GM12874 (cell line): ENCODE results near the gene GPRC5D.

Experiments
- TF ChIP-seq, protein P1 (sequence below): IDR thresholded peaks from 2 replicates; pipeline ENCODE4 v1.5.1; 2011; ENCODE audit warnings: low read depth, mild to moderate bottlenecking, control low read depth, low read length, moderate library complexity; ENCODE audit not compliant: insufficient read depth

Gene GPRC5D

DNA sequence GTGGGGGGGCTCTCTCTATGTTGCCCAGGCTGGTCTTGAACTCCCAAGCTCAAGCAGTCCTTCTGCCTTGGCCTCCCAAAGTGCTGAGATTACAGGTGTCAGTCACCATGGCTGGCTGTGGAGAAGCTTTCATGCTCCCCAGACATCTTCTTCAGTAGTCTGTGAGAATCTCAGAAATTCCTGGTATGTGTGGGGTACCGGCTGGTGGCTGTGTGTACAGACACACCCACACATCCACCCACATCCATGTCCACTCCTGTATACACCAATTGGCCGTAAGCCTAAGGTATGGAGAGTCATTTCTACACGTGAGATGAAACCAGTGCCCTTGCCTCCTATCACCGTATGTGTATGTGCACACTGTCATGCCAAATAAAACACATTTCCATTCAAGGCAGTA is 27.8 kb downstream of the GPRC5D start:
- TF ChIP-seq, protein P1, sequence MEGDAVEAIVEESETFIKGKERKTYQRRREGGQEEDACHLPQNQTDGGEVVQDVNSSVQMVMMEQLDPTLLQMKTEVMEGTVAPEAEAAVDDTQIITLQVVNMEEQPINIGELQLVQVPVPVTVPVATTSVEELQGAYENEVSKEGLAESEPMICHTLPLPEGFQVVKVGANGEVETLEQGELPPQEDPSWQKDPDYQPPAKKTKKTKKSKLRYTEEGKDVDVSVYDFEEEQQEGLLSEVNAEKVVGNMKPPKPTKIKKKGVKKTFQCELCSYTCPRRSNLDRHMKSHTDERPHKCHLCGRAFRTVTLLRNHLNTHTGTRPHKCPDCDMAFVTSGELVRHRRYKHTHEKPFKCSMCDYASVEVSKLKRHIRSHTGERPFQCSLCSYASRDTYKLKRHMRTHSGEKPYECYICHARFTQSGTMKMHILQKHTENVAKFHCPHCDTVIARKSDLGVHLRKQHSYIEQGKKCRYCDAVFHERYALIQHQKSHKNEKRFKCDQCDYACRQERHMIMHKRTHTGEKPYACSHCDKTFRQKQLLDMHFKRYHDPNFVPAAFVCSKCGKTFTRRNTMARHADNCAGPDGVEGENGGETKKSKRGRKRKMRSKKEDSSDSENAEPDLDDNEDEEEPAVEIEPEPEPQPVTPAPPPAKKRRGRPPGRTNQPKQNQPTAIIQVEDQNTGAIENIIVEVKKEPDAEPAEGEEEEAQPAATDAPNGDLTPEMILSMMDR, result no peak

DNA sequence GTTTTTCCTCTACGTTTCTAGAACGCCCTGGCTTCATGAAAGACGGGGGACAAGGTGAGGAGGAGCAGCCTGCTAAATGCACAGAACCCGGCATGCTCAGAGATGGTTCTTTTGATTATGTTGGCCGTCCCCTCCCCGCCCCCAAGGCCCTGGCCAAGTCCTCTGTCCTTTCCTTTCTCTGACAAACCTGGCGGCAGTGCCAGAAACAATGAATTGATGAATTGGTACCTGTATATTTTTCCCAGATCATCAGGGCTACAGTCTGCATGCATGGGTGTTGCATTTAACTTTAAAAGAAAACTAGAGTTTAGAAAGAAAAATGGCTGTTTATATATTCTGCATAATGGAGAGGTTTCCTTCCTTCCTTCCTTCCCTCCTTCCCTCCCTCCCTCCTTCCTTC is 29.0 kb downstream of the GPRC5D start:
- TF ChIP-seq, protein P1, result no peak

DNA sequence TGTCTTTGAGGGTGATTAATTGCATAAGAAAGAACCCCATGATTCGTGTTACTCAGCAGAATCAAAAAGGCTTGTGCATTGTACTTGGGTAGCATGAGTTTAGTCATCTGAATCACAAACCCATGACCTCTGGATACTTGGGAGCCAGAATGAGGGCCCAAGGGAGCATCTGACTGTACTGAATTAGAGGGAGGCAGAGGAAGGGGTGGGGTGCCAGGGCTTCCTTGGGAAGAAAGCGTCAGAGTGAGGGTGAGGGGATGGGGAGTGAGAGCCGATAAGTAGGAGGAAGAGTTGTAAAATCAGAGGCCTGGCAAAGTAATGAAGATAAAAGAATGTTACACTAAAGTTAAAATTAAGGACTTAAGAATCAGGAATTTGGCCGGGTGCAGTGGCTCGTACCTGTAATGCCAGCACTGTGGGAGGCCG is 29.8 kb downstream of the GPRC5D start:
- TF ChIP-seq, protein P1, result no peak

DNA sequence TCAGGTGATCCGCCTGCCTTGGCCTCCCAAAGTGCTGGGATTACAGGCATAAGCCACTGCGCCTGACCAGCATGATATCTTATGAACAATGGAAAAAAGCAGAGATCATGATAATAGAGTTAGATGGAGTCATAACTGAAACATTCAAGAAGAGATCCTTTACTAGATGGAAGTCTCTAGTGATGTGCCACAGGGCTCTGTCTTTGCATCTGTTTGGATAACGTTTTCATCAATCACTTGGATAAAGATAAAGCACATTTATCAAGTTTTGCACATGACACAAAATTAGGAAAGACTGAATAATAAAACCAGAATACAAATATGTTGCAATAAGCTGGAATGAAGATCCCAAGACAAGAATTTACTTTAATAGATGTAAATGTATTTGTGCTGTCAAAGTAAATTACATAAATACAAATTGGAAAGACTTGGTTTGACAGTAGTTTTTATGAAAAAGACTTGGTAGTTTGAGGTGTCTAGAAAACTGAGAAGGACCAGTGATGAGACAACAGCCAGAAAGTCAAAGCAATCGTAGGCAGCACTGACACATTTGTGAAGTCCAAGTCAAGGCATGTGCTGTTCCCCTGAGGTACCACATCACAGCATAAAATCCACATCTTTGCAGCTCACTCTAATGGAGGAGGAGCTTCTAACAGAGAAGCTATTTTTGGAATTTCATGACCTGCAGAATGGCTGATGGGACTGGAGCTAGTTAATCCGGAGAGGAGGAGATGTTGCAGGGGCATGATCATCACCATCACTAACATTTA is 32.1 kb downstream of the GPRC5D start:
- TF ChIP-seq, protein P1, result no peak

DNA sequence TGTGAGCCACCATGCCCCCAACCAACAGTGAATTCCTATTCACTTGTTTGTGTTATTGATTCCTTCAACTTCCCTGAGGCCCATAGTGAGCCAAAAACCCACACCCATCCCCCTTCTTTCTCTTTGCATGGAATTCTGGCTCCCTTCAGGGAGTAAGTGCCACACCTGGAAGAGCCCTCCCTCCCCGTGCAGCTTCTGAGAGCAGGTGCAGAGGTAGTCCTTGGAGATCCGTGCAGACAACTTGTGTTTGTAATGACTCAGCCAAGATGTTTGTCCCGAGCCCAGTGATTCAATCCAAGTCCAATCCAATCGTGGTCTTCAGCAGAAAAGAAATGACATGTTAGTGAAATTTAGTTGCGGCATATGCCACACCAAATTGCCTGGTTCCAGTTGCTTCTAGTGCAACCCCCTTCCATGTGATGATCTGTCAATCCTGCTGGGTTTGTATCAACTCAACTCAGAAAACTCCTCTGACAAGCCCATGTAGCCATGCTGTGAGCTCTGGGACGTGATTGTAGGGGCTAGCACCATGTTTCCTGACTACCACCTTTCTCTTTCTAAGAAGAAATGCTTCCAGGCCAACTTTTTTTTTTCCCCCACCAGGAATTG is 33.1 kb downstream of the GPRC5D start:
- TF ChIP-seq, protein P1, result no peak

DNA sequence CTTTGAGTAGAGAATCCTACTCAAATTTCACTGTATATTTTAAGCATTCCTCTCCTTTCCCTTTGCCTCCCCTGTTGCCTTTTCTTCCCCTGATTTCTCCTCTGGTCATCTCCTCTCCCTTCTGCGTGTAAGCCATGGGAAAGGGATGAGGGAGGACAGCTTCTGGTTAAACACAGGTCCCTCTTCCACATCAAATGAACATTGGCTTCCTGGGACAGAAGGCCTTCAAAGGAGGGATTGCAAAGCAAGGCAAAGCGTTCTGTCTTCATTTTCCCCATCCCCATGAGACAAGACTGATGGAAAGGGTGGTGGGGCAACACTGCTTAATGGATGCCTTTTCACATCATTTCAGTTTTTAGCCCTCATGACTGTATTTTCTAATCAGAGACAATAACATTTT is 34.5 kb downstream of the GPRC5D start:
- TF ChIP-seq, protein P1, result no peak

DNA sequence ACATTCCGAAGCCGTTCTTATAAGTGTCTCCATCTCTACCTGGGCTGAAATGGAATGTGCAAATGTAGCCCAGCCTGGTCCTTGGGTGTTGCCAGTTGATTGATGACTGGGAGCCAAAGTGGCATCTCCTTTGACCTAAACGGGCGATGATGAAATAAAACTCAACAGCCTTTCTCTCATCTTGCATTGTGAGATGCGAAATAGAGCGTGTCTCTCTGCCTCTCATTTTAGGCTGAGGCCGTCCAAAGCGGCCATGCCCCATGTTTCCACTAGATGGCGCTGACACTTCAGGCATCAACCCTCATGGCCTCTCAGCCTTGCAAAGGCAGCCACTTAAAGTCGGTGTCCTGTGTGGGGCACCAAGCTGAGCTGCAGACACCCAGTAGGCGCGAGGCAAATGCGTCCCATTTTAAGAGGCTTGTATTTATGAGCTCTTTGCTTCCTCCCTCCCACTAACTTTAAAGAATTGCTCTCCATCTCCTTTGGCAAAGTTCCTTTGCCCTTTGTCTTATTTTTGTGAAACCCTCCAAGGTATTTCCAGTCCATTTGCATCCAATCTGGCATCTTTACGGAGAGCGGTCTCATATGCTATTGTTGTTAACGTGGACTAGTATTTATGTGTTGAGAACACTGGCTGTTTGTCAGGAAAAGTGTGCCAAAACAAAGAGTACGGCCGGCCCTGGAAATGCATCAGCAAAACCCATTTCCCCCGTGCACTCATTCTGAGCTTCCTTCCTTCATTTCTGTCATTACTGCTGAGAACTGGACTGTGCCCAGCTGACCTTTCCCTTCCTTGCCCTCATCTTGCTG is 35.6 kb downstream of the GPRC5D start:
- TF ChIP-seq, protein P1, result peak; percentile 96
